HEK293 (cell line): Measurements from ENCODE around the gene ENSA.

Source experiments
- KLF1 ChIP-seq: fragments of 450-650 bp; formaldehyde crosslinking; IDR thresholded peaks from 2 replicates; pipeline ENCODE4 v1.5.1; 2016; ENCODE audit warnings: missing biosample characterization, missing genetic modification characterization
- MZF1 ChIP-seq: fragments of 450-650 bp; formaldehyde crosslinking; IDR thresholded peaks from 2 replicates; pipeline ENCODE4 v1.5.1; 2017; ENCODE audit warnings: missing biosample characterization, missing genetic modification characterization, borderline replicate concordance
- OVOL3 ChIP-seq: fragments of 450-650 bp; formaldehyde crosslinking; IDR thresholded peaks from 2 replicates; pipeline ENCODE4 v1.5.1; 2016; ENCODE audit warnings: missing biosample characterization, missing genetic modification characterization
- PATZ1 ChIP-seq: fragments of 450-650 bp; formaldehyde crosslinking; IDR thresholded peaks from 2 replicates; pipeline ENCODE4 v1.5.1; 2016; ENCODE audit warnings: missing biosample characterization, missing genetic modification characterization
- REST ChIP-seq: fragments of 450-650 bp; formaldehyde crosslinking; IDR thresholded peaks from 2 replicates; pipeline ENCODE4 v1.5.1; 2016; ENCODE audit warnings: missing biosample characterization, missing genetic modification characterization
- SETDB1 ChIP-seq: IDR thresholded peaks from one replicate; pipeline ENCODE4 v1.6.1; 2017; ENCODE audit warnings: mild to moderate bottlenecking, low read length, moderate library complexity, mixed read lengths; ENCODE audit not compliant: insufficient read length
- ZNF121 ChIP-seq: fragments of 450-650 bp; formaldehyde crosslinking; IDR thresholded peaks from 2 replicates; pipeline ENCODE4 v1.5.1; 2016; ENCODE audit warnings: missing biosample characterization, missing genetic modification characterization
- ZNF132 ChIP-seq: fragments of 450-650 bp; formaldehyde crosslinking; IDR thresholded peaks from 2 replicates; pipeline ENCODE4 v1.5.1; 2017; ENCODE audit warnings: missing biosample characterization, missing genetic modification characterization, borderline replicate concordance
- ZNF214 ChIP-seq: fragments of 450-650 bp; formaldehyde crosslinking; IDR thresholded peaks from 2 replicates; pipeline ENCODE4 v1.5.1; 2017; ENCODE audit warnings: missing biosample characterization, mild to moderate bottlenecking, missing genetic modification characterization, borderline replicate concordance
- TF ChIP-seq, protein P1 (sequence below): fragments of 450-650 bp; formaldehyde crosslinking; IDR thresholded peaks from 2 replicates; pipeline ENCODE4 v1.5.1; 2016; ENCODE audit warnings: missing biosample characterization, missing genetic modification characterization
- TF ChIP-seq, protein P2 (sequence below): fragments of 450-650 bp; formaldehyde crosslinking; IDR thresholded peaks from 2 replicates; pipeline ENCODE4 v1.5.1; 2016; ENCODE audit warnings: missing biosample characterization, missing genetic modification characterization

DNA sequence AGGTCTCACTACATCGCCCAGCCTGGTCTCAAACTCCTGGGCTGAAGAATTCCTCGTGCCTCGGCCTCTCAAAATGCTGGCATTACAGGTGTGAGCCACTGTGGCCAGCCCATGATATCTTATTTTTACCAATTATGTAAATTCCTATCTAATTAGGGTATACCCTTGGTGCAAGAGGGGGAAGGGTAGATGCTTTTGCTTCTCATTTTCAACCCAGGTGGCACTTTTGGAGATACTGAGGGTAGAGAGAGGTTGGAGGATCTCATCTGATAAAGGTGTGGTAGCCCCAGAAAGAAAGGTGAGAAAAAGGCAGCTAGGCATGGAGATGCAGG, 17.4 kb downstream of the ENSA start:
- TF ChIP-seq ZNF214 (tag by site-specific recombination), result no peak
- no peak for TF ChIP-seq REST (tag by site-specific recombination)
- no peak for TF ChIP-seq ZNF121 (tag by site-specific recombination)
- TF ChIP-seq, protein P1, sequence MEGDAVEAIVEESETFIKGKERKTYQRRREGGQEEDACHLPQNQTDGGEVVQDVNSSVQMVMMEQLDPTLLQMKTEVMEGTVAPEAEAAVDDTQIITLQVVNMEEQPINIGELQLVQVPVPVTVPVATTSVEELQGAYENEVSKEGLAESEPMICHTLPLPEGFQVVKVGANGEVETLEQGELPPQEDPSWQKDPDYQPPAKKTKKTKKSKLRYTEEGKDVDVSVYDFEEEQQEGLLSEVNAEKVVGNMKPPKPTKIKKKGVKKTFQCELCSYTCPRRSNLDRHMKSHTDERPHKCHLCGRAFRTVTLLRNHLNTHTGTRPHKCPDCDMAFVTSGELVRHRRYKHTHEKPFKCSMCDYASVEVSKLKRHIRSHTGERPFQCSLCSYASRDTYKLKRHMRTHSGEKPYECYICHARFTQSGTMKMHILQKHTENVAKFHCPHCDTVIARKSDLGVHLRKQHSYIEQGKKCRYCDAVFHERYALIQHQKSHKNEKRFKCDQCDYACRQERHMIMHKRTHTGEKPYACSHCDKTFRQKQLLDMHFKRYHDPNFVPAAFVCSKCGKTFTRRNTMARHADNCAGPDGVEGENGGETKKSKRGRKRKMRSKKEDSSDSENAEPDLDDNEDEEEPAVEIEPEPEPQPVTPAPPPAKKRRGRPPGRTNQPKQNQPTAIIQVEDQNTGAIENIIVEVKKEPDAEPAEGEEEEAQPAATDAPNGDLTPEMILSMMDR (tag by site-specific recombination), result no peak
- no peak for TF ChIP-seq PATZ1 (tag by site-specific recombination)
- no peak for TF ChIP-seq KLF1
- TF ChIP-seq SETDB1, result no peak
- TF ChIP-seq MZF1 (tag by site-specific recombination), result no peak
- TF ChIP-seq OVOL3, result no peak
- TF ChIP-seq, protein P2, sequence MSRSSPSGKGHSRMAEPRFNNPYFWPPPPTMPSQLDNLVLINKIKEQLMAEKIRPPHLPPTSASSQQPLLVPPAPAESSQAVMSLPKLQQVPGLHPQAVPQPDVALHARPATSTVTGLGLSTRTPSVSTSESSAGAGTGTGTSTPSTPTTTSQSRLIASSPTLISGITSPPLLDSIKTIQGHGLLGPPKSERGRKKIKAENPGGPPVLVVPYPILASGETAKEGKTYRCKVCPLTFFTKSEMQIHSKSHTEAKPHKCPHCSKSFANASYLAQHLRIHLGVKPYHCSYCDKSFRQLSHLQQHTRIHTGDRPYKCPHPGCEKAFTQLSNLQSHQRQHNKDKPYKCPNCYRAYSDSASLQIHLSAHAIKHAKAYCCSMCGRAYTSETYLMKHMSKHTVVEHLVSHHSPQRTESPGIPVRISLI (tag by site-specific recombination), result no peak
- TF ChIP-seq ZNF132 (tag by site-specific recombination), result no peak
